HL-60/S4 (cell line): ENCODE data around the gene AP1G1.
"Not testable (repeated sequence)": the region's sequence is repeated elsewhere in the genome, so short reads cannot be mapped to it uniquely, and the experiment has no call there.

Experiments
- in situ Hi-C: fragments of 300-500 bp; cut with MboI; formaldehyde crosslinking; loops from 2 replicates; pipeline ENCODE4 v1.14.3; 2022; ENCODE audit warnings: low sequenced_read_pairs

Gene AP1G1

DNA sequence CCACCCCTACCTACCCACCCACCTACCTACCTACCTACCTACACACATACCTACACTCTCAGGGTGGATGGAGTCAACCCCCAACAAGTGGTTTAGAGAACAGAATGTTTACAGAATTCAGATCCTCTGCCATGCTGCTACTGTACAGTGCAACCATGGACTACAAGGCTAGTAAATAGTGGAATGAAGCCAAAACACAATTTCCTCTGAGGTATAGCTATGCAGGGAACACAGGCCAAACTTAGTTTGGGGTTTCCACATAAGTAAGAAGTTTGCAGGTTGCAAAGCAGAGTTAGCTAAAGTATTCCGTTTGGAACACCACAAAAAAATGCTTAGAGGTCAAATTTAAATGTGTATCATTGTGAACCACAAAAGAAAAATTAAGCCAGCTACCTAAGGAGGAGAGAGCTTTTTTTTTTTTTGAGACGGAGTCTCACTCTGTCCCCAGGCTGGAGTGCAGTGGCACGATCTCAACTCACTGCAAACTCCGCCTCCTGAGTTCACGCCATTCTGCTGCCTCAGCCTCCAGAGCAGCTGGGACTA, 2.7 kb upstream of the AP1G1 start:
- in situ Hi-C loops, result no loop called here

DNA sequence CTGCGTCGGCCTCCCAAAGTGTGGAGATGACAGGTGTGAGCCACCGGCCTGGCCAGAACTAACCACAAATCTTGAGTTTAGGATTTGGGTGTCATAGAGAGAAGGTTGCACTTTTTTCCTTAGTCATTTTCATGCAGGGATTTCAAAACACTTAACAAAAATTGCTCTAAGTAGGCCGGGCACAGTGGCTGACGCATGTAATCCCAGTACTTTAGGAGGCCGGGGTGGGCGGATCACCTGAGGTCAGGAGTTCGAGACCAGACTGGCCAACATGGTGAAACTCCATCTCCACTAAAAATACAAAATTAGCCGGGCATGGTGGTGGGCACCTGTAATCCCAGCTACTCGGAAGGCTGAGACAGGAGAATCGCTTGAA, 1.5 kb upstream of the AP1G1 start:
- in situ Hi-C loops, result not testable (repeated sequence)

GRCh38 chr16:71807905-71808592, 585 bp downstream of the AP1G1 start:
- in situ Hi-C loops, result no loop called here

DNA sequence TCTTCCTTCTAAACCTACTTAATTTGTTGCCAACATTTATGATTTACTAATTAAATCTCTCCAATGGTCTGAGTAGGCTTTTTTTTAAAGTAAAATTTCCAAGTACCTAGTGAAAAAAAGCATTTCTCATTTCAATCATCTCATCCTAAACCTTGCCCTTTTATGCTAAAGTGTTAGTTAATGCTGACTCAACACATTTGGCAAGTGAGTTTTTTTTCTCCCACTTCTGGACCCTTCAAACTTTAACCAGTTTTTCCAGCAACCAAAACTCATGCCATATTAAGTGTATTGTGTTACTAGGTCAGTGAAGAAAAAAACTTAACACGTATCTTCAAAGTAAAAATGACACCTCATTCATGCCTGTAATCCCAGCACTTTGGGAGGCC, 5.3 kb downstream of the AP1G1 start:
- in situ Hi-C loops, result no loop called here

GRCh38 chr16:71796501-71797097, 12.0 kb downstream of the AP1G1 start:
- in situ Hi-C loops, result no loop called here

DNA sequence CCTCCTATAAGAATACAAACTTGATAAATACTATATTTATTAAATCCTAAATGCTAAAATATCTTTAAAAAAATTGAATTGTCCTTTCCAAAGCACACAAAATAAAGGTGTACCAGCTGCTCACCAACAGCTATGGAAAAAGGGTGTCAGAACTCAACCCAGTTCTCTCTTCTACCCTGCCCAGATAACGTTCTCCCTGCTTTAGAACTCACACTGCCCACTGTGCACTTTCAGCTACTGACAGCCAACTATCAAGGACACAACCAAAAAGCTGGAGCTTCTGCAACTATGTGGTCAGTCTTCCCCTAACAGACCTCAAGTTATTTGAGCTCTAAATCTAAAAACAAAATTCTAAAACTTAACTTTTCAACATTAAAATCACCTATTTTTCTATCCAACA, 13.7 kb downstream of the AP1G1 start:
- in situ Hi-C loops, result no loop called here

GRCh38 chr16:71794018-71794417, 14.6 kb downstream of the AP1G1 start:
- in situ Hi-C loops, result no loop called here

DNA sequence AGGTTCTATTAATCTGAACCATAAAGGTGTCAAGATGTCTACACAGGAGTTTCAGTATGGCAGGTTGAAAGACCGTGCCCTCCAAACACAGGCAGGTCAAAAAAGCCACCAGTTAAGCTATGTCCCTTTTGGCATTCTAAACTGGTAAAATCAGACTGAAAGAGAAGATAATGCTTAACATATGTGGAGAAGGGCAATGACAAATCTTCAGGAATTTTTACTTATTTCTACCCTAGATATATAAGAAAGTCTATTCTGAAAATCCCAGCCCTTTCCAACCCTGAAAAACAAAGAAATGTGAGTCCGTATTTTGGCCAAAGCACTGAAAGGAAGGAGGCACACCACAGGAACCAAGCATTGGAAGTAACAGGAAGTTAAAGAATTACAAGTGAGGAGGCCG, 16.5 kb downstream of the AP1G1 start:
- in situ Hi-C loops, result no loop called here

DNA sequence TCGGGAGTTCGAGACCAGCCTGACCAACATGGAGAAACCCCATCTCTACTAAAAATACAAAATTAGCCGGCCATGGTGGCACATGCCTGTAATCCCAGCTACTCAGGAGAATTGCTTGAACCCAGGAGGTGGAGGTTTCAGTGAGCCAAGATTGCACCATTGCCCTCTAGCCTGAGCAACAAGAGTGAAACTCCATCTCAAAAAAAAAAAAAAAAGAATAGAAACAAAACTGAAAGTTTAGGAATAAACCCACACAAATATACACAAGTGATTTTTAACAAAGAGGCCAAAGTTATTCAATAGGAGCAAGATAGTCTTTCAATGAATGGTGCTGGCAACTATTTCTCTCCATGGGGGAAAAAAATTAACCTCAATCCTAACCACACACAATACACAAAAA, 18.3 kb downstream of the AP1G1 start:
- in situ Hi-C loops, result not testable (repeated sequence)

GRCh38 chr16:71789136-71789535, 19.5 kb downstream of the AP1G1 start:
- in situ Hi-C loops, result no loop called here

- in situ Hi-C loops, result no loop called here
Measured at GRCh38 chr16:71788578-71788977, 20.1 kb downstream of the AP1G1 start.

- in situ Hi-C loops, result not testable (repeated sequence)
Measured at GRCh38 chr16:71785143-71785542, 23.5 kb downstream of the AP1G1 start.

GRCh38 chr16:71784093-71784492, 24.5 kb downstream of the AP1G1 start:
- in situ Hi-C loops, result no loop called here

DNA sequence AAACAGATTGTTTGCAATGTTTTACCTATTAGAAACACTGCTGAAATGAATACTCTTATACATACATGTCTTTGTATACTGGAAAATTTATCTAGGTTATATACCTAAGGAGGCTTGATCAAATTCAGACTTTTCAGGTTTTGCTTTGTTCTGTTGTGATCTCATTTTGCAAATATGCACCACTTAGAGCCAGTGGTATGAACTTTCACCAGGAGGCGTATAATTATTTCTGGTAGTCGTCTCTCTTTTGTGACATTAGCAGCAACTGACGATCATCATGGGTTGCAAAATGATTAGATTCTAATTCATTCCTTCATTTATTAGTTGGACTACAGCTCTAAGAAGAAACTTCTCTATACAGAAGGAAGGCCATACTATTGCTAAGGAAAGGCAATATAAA, 26.9 kb downstream of the AP1G1 start:
- in situ Hi-C loops, result no loop called here

DNA sequence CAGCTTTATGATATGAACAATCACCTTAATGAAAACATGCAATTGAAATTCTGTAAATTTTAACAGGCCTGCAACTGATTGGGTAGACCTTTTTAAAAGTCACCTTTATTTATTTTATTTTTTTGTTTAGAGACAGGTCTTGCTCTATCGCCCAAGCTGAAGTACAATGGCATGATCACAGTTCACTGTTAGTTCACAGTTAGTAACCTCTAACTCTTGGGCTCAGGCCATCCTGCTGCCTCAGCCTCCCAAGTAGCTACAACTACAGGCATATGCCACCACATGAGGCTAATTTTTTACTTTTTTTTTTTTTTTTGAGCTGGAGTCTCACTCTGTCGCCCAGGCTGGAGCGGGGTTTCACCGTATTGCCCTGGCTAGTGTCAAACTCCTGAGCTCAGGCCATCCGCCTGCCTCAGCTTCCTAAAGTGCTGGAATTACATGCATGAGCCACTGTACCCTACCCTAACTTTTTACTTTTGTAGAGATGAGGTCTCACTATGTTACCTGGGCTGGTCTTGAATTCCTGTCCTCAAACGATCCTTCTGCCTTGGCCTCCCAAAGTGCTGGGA, 28.0 kb downstream of the AP1G1 start:
- in situ Hi-C loops, result no loop called here

DNA sequence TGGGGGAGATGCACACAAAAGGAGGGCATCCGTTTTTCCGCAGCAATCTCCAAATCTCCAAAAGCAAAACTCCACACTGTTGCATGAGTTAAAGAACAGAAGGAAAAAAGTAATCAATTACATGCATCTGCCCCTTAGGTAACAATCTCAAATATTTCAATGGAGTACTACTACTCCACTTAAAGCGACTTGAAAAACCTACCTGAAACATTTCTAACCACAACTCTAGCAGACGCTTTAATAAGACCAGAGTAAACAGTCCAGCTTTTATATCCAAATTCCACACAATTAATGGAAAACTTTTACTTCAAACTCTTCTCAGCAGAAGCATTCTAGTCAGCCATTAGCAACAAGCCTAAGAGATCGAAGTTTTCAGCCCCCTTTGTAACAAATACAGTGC, 29.9 kb downstream of the AP1G1 start:
- in situ Hi-C loops, result no loop called here

DNA sequence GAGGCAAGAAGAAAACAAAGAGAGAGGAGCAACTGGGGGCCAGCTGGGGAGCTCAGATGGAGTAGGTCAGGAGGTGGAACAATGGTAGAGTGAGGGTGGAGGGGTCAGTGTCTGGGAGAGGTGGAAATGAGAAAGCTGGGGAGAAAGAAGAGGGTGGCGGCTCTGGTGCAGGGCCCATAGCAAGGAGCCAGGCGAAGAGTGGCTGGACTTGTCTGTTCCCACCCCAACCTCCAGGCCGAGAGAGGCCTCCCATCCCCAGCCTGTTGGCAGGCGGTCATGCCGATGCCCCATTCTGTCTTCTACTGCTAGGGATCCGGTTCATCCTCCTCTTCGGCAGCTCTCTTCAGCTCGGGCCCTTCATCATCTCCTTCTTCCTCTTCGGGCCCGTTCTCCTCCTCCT, 31.3 kb downstream of the AP1G1 start:
- in situ Hi-C loops, result no loop called here

DNA sequence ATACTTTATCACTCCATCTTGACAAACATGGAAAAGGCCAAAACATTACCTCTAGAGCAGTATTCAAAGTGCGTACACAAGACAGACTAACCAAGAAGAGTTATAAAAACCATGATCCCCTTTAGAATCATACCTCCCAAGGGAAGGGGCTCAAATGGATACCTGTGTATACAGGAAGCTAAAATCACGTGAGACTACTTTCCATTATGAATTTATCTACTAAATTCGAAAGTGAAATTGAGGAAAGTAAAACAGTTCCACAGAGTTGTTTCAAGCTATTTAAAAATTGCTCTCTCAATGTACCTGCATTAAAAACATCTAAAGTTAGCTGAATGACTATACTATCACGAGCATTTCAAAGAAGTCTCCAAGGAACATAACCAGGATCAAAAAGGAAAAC, 32.7 kb downstream of the AP1G1 start:
- in situ Hi-C loops, result no loop called here

GRCh38 chr16:71771571-71771970, 37.1 kb downstream of the AP1G1 start:
- in situ Hi-C loops, result no loop called here

DNA sequence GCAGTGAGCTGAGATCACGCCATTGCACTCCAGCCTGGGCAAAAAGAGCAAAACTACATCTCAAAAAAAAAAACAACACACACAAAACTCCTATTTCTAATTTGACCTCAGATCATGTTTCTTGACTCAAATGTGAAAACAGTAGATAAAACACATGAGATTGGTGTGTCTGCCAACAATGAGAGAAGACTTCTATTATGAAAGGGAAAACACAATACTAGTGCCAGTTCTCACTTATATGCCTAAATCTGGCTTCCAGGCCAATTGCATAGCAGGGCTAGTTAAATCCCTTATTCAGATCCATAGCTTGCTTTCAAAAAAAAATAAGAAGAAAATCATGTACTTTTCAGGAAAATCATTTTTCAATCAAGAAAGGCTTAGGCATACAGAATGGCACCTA, 39.4 kb downstream of the AP1G1 start:
- in situ Hi-C loops, result no loop called here

- in situ Hi-C loops, result no loop called here
Measured at GRCh38 chr16:71767060-71767900, 41.4 kb downstream of the AP1G1 start.

DNA sequence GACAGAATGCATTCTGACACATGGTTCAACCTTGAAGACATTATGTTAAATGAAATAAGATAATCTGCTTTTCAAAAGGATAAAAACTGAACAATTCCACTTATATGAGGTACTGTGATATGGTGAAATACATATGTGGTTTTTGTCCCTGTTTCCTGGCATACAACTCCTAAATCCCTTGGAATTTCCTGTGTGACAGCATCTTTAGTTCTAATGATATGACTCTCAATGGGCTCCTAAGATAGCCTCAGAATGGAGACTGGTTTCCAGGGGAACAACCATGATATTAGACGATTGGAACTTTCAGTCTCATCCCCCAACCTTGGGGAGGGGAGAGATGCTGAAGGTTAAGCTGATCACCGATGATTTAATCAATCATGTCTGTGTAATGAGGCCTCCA, 46.4 kb downstream of the AP1G1 start:
- in situ Hi-C loops, result no loop called here
